B cell (primary cell): Measurements from ENCODE around the gene P2RY6. TPM values are rescaled to one million over a fixed set of nuclear protein-coding genes. Genes with fewer than 3 reads are reported as not detected.

ENCODE experiments used
- ATAC-seq: fragments of 200-7000 bp; cut with Tn5 transposase; one replicate; pipeline ENCODE4 v1.10.0; 2021; ENCODE audit warnings: low read depth, mild to moderate bottlenecking, moderate number of reproducible peaks, moderate library complexity
- CTCF ChIA-PET: fragments of 350-600 bp; sonication (Branson Sonifier 250); formaldehyde crosslinking; loops from one replicate; lab custom pipeline; 2021; ENCODE audit warnings: antibody characterized with exemption, inconsistent platforms; lab: Charles Lee
- POLR2A ChIA-PET: fragments of 350-600 bp; sonication (Branson Sonifier 250); formaldehyde crosslinking; loops from one replicate; lab custom pipeline; 2021; ENCODE audit warnings: antibody characterized with exemption; lab: Charles Lee
- DNase-seq: peaks from one replicate; pipeline ENCODE4 v3.0.0; 2013
- H2AFZ ChIP-seq: 2 replicates; pipeline ENCODE4 v1.6.1; 2012; ENCODE audit warnings: mild to moderate bottlenecking, low read depth, low read length; ENCODE audit not compliant: insufficient read depth, poor library complexity, severe bottlenecking
- H3K27ac ChIP-seq, 2 donors: 1 replicate in 1 of 2; 2 replicates in 1 of 2; pipeline ENCODE4 v1.5.1; 2012 to 2013; ENCODE audit warnings: low read length in 2 of 2, mild to moderate bottlenecking in 2 of 2, moderate library complexity in 1 of 2
- H3K27me3 ChIP-seq, 4 experiments: fragments of 200-600 bp in 1 of 4; sonication (generic) in 1 of 4; replicated peaks in 1 of 4; 1 replicate in 2 of 4; 2 replicates in 2 of 4; pipeline versions ENCODE4 v1.6.1 to v1.7.0; 2013 to 2016; ENCODE audit warnings: low read length in 3 of 4, mild to moderate bottlenecking in 2 of 4, mixed read lengths in 1 of 4, moderate library complexity in 1 of 4; ENCODE audit not compliant: insufficient read depth in 4 of 4, control insufficient read depth in 3 of 4; ENCODE audit errors: control extremely low read depth in 1 of 4
- H3K36me3 ChIP-seq, 2 experiments: replicated peaks in 1 of 2; 1 replicate in 1 of 2; 2 replicates in 1 of 2; pipeline versions ENCODE4 v1.6.1 to v1.7.1; 2013; ENCODE audit warnings: low read length in 1 of 2; ENCODE audit not compliant: insufficient read depth in 2 of 2, control insufficient read depth in 1 of 2; ENCODE audit errors: control extremely low read depth in 1 of 2, extremely low read depth in 1 of 2
- H3K4me1 ChIP-seq, 2 donors: fragments of 200-600 bp in 1 of 2; sonication (generic) in 1 of 2; 1 replicate in 1 of 2; 2 replicates in 1 of 2; pipeline versions ENCODE4 v1.5.1 to v1.6.1; 2013 to 2017; ENCODE audit warnings: low read length in 2 of 2; ENCODE audit not compliant: control insufficient read depth in 2 of 2, insufficient read depth in 2 of 2
- H3K4me2 ChIP-seq: replicated peaks from 2 replicates; pipeline ENCODE3; 2012; ENCODE audit warnings: mild to moderate bottlenecking, low read depth, low read length; ENCODE audit not compliant: poor library complexity, severe bottlenecking
- H3K4me3 ChIP-seq, 5 experiments: fragments of 200-600 bp in 1 of 5; sonication (generic) in 1 of 5; 1 replicate in 3 of 5; 2 replicates in 2 of 5; pipeline versions ENCODE4 v1.5.1 to v1.7.0; 2011 to 2016; ENCODE audit warnings: low read length in 4 of 5, mild to moderate bottlenecking in 4 of 5, low read depth in 2 of 5, control low read depth in 1 of 5, moderate library complexity in 1 of 5; ENCODE audit not compliant: insufficient read depth in 1 of 5; ENCODE audit errors: control extremely low read depth in 1 of 5, extremely low read depth in 1 of 5
- H3K79me2 ChIP-seq: fragments of 200-600 bp; sonication (generic); one replicate; pipeline ENCODE4 v1.6.0; 2016; ENCODE audit warnings: low read length; ENCODE audit not compliant: control insufficient read depth, insufficient read depth
- H3K9ac ChIP-seq: fragments of 200-600 bp; sonication (generic); 2 replicates; pipeline ENCODE4 v1.6.1; 2017; ENCODE audit warnings: mild to moderate bottlenecking, low read length, moderate library complexity
- H3K9me3 ChIP-seq, 3 donors: one replicate each; pipeline versions ENCODE4 v1.6.1 to v1.7.1; 2013; ENCODE audit warnings: low read length in 2 of 3; ENCODE audit not compliant: control insufficient read depth in 2 of 3, insufficient read depth in 1 of 3; ENCODE audit errors: control extremely low read depth in 1 of 3
- H4K20me1 ChIP-seq: 2 replicates; pipeline ENCODE4 v1.6.0; 2012; ENCODE audit warnings: mild to moderate bottlenecking, low read length; ENCODE audit not compliant: insufficient read depth, control insufficient read depth, poor library complexity, severe bottlenecking
- H3K27ac Mint-ChIP-seq: one replicate; pipeline ENCODE4 v1.8.0; 2021; ENCODE audit warnings: mixed read lengths
- H3K27me3 Mint-ChIP-seq: one replicate; pipeline ENCODE4 v1.8.0; 2021; ENCODE audit warnings: mixed read lengths
- H3K4me1 Mint-ChIP-seq: one replicate; pipeline ENCODE4 v1.8.0; 2021; ENCODE audit warnings: mixed read lengths
- H3K4me3 Mint-ChIP-seq: one replicate; pipeline ENCODE4 v1.8.0; 2021; ENCODE audit warnings: mixed read lengths
- H3K9me3 Mint-ChIP-seq: one replicate; pipeline ENCODE4 v1.8.0; 2022; ENCODE audit warnings: mixed read lengths; ENCODE audit not compliant: insufficient read depth
- EZH2 ChIP-seq: IDR thresholded peaks from 2 replicates; pipeline ENCODE4 v1.6.1; 2012; ENCODE audit warnings: borderline replicate concordance, low read depth, mild to moderate bottlenecking, moderate library complexity, low read length; ENCODE audit not compliant: insufficient read depth, poor library complexity, severe bottlenecking
- WGBS: methylation state at CpG from one replicate; pipeline ENCODE4 v1.1.5; 2013; ENCODE audit warnings: missing lambda C conversion rate; ENCODE audit not compliant: insufficient coverage; 5-methylcytosine and 5-hydroxymethylcytosine counted together
- intact Hi-C: fragments of 100-400 bp; cut with micrococcal nuclease; formaldehyde crosslinking; loops from one replicate; pipeline ENCODE4 v1.10.0; 2022
- polyA plus RNA-seq: library from polyadenylated mRNA; depleted of rRNA; stranded (reverse); fragments of >200 nt; gene quantifications from 2 replicates; pipeline ENCODE4 v1.2.3, GENCODE V29; 2012
- total RNA-seq, 2 donors: library from RNA; stranded (reverse); fragments of 120-200 nt in 1 of 2; gene quantifications; 1 replicate in 1 of 2; 2 replicates in 1 of 2; pipeline versions ENCODE4 v1.2.3 to v1.2.4, GENCODE V29; 2013 to 2022
- TF ChIP-seq, protein P1 (sequence below): fragments of 200-600 bp; IDR thresholded peaks from one replicate; pipeline ENCODE4 v1.8.0; 2022; ENCODE audit warnings: antibody characterized with exemption, mild to moderate bottlenecking

P2RY6 gene
- total and polyA plus RNA-seq, 2 donors (not counting 1 experiment from before 2014, with no cell fraction given), result 0.25 TPM; not detected in 1

DNA sequence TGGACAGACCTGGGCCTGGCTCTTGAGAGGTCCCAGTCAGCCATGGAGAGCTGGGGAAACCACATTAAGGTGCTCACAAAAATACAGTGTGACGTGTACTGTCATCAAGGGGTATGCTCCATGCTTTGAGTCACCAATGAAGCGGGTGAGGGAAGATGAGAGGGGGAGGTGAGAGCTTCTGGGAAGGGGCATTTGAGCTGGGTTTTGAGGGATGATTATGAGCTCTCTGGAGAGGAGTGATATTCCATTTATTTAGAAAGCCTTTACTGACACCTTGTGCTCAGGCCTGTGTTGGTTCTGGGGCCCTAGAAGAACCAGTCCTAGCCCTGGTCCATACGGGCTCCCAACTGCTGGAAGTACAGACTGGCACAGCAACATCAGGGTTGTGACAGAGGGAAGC, 25.6 kb downstream of the P2RY6 start:
- Histone ChIP-seq H3K27me3 (peaks cover 0 to 60% (median 0%) of the 10 kb centered on the region in 4 experiments), H3K27ac (no peak overlapping the region), H3K79me2 (no peaks in the 10 kb centered on the region), H3K36me3 (no peaks in the 10 kb centered on the region), H2AFZ (no peak overlapping the region), H3K4me3 (no peak overlapping the region), H3K4me2 (no peak overlapping the region), H3K4me1 (peaks cover 4 to 5% of the 10 kb centered on the region in 2 donors), H3K9ac (no peak overlapping the region), H3K9me3 (no peaks in the 10 kb centered on the region), H4K20me1 (no peaks in the 10 kb centered on the region)
- Mint-ChIP-seq H3K9me3 (no peaks in the 10 kb centered on the region), H3K4me1 (peaks cover 3% of the 10 kb centered on the region), H3K27me3 (peaks cover 27% of the 10 kb centered on the region), H3K27ac (no peak overlapping the region), H3K4me3 (no peak overlapping the region)
- ChIA-PET CTCF (interaction anchor here (1.2 to 10.9 kb wide), 5 partner anchors 10 to 53 kb away, joined by 4 to 104 read pairs (median 13); partner anchors contain the start of gene ARHGEF17), POLR2A (no interaction called here)
- intact Hi-C loops, result no loop called here
- 85% methylated on average over 3 of the region's 3 CpGs for WGBS
- no peak for TF ChIP-seq EZH2
- TF ChIP-seq, protein P1, sequence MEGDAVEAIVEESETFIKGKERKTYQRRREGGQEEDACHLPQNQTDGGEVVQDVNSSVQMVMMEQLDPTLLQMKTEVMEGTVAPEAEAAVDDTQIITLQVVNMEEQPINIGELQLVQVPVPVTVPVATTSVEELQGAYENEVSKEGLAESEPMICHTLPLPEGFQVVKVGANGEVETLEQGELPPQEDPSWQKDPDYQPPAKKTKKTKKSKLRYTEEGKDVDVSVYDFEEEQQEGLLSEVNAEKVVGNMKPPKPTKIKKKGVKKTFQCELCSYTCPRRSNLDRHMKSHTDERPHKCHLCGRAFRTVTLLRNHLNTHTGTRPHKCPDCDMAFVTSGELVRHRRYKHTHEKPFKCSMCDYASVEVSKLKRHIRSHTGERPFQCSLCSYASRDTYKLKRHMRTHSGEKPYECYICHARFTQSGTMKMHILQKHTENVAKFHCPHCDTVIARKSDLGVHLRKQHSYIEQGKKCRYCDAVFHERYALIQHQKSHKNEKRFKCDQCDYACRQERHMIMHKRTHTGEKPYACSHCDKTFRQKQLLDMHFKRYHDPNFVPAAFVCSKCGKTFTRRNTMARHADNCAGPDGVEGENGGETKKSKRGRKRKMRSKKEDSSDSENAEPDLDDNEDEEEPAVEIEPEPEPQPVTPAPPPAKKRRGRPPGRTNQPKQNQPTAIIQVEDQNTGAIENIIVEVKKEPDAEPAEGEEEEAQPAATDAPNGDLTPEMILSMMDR, result no peak
- no peak for DNase-seq
- ATAC-seq, result no peak

DNA sequence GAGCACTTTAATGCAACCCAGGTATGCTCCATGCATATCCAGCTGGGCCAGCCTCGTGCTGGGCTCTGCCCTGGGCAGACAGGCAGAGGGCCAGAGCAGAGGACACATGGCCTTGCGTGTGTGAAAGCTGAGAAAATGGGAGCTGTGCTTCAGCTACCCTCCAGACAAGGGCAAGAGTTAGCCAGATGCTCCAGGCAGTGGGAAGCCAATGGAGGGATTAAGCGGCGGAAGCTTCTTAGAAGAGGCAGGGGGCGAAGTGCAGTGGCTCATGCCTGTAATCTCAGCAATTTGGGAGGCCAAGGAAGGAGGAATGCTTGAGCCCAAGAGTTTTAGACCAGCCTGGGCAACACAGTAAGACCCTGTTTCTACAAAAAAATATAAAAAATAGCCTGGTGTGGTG, 26.1 kb downstream of the P2RY6 start:
- TF ChIP-seq EZH2, result no peak
- Mint-ChIP-seq H3K27me3 (peaks cover 28% of the 10 kb centered on the region), H3K4me3 (no peak overlapping the region), H3K4me1 (peaks cover 3% of the 10 kb centered on the region), H3K9me3 (no peaks in the 10 kb centered on the region), H3K27ac (no peak overlapping the region)
- DNase-seq (no peak), ATAC-seq (no peak)
- WGBS, result 95% methylated on average over 5 of the region's 5 CpGs
- no peaks in the 10 kb centered on the region for H3K79me2 ChIP-seq
- no peak overlapping the region for H3K4me2 ChIP-seq
- no peaks in the 10 kb centered on the region for H3K9me3 ChIP-seq
- no peak overlapping the region for H3K4me3 ChIP-seq
- H3K4me1 ChIP-seq, result peaks cover 4 to 5% of the 10 kb centered on the region in 2 donors
- H2AFZ ChIP-seq, result no peak overlapping the region
- intact Hi-C loops, result no loop called here
- CTCF ChIA-PET, result interaction anchor here (1.0 to 10.9 kb wide), 6 partner anchors 10 to 363 kb away, joined by 3 to 104 read pairs (median 10); partner anchors contain the start of gene ARHGEF17
- H3K9ac ChIP-seq, result no peak overlapping the region
- no peak overlapping the region for H3K27ac ChIP-seq
- H3K27me3 ChIP-seq, result peaks cover 0 to 62% (median 2%) of the 10 kb centered on the region in 4 experiments
- POLR2A ChIA-PET, result no interaction called here
- no peaks in the 10 kb centered on the region for H3K36me3 ChIP-seq
- no peaks in the 10 kb centered on the region for H4K20me1 ChIP-seq
